SK-N-SH (cell line): Measurements from ENCODE around the gene C2CD4C. TPM values are rescaled to one million over a fixed set of nuclear protein-coding genes. Genes with fewer than 3 reads are reported as not detected.

ENCODE experiments used
- CTCF ChIA-PET: fragments of 300-600, 350-600 bp; formaldehyde crosslinking; extraction: SDS; loops from one replicate; lab custom pipeline; 2021; lab: Yijun Ruan, JAX
- POLR2A ChIA-PET: fragments of 350-600 bp; sonication (Branson Sonifier 250); formaldehyde crosslinking; extraction: SDS; loops from one replicate; lab custom pipeline; 2020; ENCODE audit warnings: antibody characterized with exemption, inconsistent platforms; lab: Yijun Ruan, JAX
- DNase-seq: peaks from one replicate; pipeline ENCODE4 v3.0.0; 2012
- H2AFZ ChIP-seq: fragments of 200-600 bp; sonication (generic); 2 replicates; pipeline ENCODE4 v1.8.1; 2016; ENCODE audit warnings: antibody characterized with exemption, mild to moderate bottlenecking, low read depth
- H3F3A ChIP-seq: fragments of 200-600 bp; sonication (generic); replicated peaks from 2 replicates; pipeline ENCODE3; 2016; ENCODE audit warnings: antibody characterized with exemption, mild to moderate bottlenecking; ENCODE audit not compliant: insufficient read depth
- H3K27ac ChIP-seq, 2 experiments: fragments of 200-500 bp in 1 of 2; fragments of 200-600 bp in 1 of 2; sonication (Bioruptor generic) in 1 of 2; sonication (generic), shearing (Covaris generic) in 1 of 2; 2 replicates each; pipeline versions ENCODE4 v1.5.1 to v1.6.1; 2014 to 2016; ENCODE audit warnings: low read depth in 2 of 2, inconsistent platforms in 1 of 2, low read length in 1 of 2, mild to moderate bottlenecking in 1 of 2, mixed read lengths in 1 of 2
- H3K27me3 ChIP-seq: fragments of 200-600 bp; sonication (generic), shearing (Covaris generic); 2 replicates; pipeline ENCODE4 v1.6.1; 2016; ENCODE audit warnings: mixed run types; ENCODE audit not compliant: insufficient read depth
- H3K36me3 ChIP-seq, 2 experiments: fragments of 200-500 bp in 1 of 2; fragments of 200-600 bp in 1 of 2; sonication (Bioruptor generic) in 1 of 2; sonication (generic) in 1 of 2; replicated peaks in 1 of 2; 2 replicates each; pipeline versions ENCODE3 to v1.5.1; 2014 to 2016; ENCODE audit warnings: low read length in 1 of 2, mild to moderate bottlenecking in 1 of 2; ENCODE audit not compliant: insufficient read depth in 2 of 2, control insufficient read depth in 1 of 2
- H3K4me1 ChIP-seq, 2 experiments: fragments of 200-500 bp in 1 of 2; fragments of 200-600 bp in 1 of 2; sonication (Bioruptor generic) in 1 of 2; sonication (generic), shearing (Covaris generic) in 1 of 2; 2 replicates each; pipeline versions ENCODE4 v1.5.1 to v1.6.1; 2014 to 2016; ENCODE audit warnings: low read depth in 1 of 2, low read length in 1 of 2, mixed run types in 1 of 2; ENCODE audit not compliant: insufficient read depth in 2 of 2, control insufficient read depth in 1 of 2
- H3K4me2 ChIP-seq: fragments of 200-600 bp; sonication (generic), shearing (Covaris generic); 2 replicates; pipeline ENCODE4 v1.6.1; 2017; ENCODE audit warnings: mixed run types
- H3K4me3 ChIP-seq, 2 experiments: fragments of 200-500 bp in 1 of 2; fragments of 200-600 bp in 1 of 2; sonication (Bioruptor generic) in 1 of 2; sonication (generic), shearing (Covaris generic) in 1 of 2; 2 replicates each; pipeline versions ENCODE4 v1.5.1 to v1.8.1; 2014 to 2016; ENCODE audit warnings: low read depth in 2 of 2, inconsistent platforms in 1 of 2, low read length in 1 of 2, mild to moderate bottlenecking in 1 of 2, mixed read lengths in 1 of 2, moderate library complexity in 1 of 2
- H3K79me2 ChIP-seq: fragments of 200-600 bp; sonication (generic); 2 replicates; pipeline ENCODE4 v1.8.1; 2017; ENCODE audit warnings: mild to moderate bottlenecking; ENCODE audit not compliant: insufficient read depth
- H3K9ac ChIP-seq: fragments of 200-600 bp; sonication (generic); 2 replicates; pipeline ENCODE4 v1.6.1; 2017; ENCODE audit warnings: mixed run types
- H3K9me2 ChIP-seq: fragments of 200-600 bp; sonication (generic); 2 replicates; pipeline ENCODE4 v1.6.1; 2017; ENCODE audit warnings: mixed run types
- H3K9me3 ChIP-seq: fragments of 200-600 bp; sonication (generic); 2 replicates; pipeline ENCODE4 v1.6.1; 2017; ENCODE audit warnings: mixed run types, mild to moderate bottlenecking, moderate library complexity
- H4K20me1 ChIP-seq: fragments of 200-600 bp; sonication (generic); 2 replicates; pipeline ENCODE4 v1.6.1; 2017; ENCODE audit warnings: mild to moderate bottlenecking, mixed run types; ENCODE audit not compliant: insufficient read depth
- CHD2 ChIP-seq: fragments of 150-350 bp; IDR thresholded peaks from 2 replicates; pipeline ENCODE4 v1.6.1; 2018; ENCODE audit warnings: low read length; ENCODE audit not compliant: partially characterized antibody
- ELF1 ChIP-seq: IDR thresholded peaks from 2 replicates; pipeline ENCODE4 v1.4.0; 2012
- EP300 ChIP-seq, 2 experiments: IDR thresholded peaks; 2 replicates each; pipeline versions ENCODE4 v1.4.0 to v1.6.1; 2012; ENCODE audit warnings: borderline replicate concordance in 1 of 2, low read depth in 1 of 2, low read length in 1 of 2
- FOXJ3 ChIP-seq: sonication (generic); formaldehyde crosslinking; IDR thresholded peaks from 2 replicates; pipeline ENCODE4 v1.5.1; 2020; ENCODE audit warnings: mild to moderate bottlenecking, missing genetic modification reagents
- FOXM1 ChIP-seq: IDR thresholded peaks from 2 replicates; pipeline ENCODE4 v1.4.0; 2012; ENCODE audit warnings: low read depth, mild to moderate bottlenecking
- GABPA ChIP-seq: IDR thresholded peaks from 2 replicates; pipeline ENCODE4 v1.4.0; 2012; ENCODE audit warnings: low read depth, mild to moderate bottlenecking
- MEF2A ChIP-seq: IDR thresholded peaks from 2 replicates; pipeline ENCODE4 v1.4.0; 2012; ENCODE audit warnings: low read depth, borderline replicate concordance
- NFIC ChIP-seq: IDR thresholded peaks from 2 replicates; pipeline ENCODE4 v1.4.0; 2012; ENCODE audit warnings: borderline replicate concordance
- NRF1 ChIP-seq: IDR thresholded peaks from 2 replicates; pipeline ENCODE4 v1.6.1; 2012; ENCODE audit warnings: low read depth, mild to moderate bottlenecking, low read length
- POLR2AphosphoS5 ChIP-seq: IDR thresholded peaks from 2 replicates; pipeline ENCODE4 v1.6.1; 2012; ENCODE audit warnings: low read depth, low read length
- RAD21 ChIP-seq: IDR thresholded peaks from 2 replicates; pipeline ENCODE4 v1.6.1; 2012; ENCODE audit warnings: mild to moderate bottlenecking, low read length
- RCOR1 ChIP-seq: fragments of 150-350 bp; IDR thresholded peaks from 2 replicates; pipeline ENCODE4 v1.6.1; 2017; ENCODE audit warnings: antibody characterized with exemption, low read length
- RFX5 ChIP-seq: IDR thresholded peaks from 2 replicates; pipeline ENCODE4 v1.6.1; 2012; ENCODE audit warnings: mild to moderate bottlenecking, improper control_type of control experiment, low read length
- YY1 ChIP-seq: IDR thresholded peaks from 2 replicates; pipeline ENCODE4 v1.4.0; 2012; ENCODE audit warnings: low read depth, mild to moderate bottlenecking
- WGBS: methylation state at CpG from one replicate; pipeline ENCODE4 v1.1.6; 2017; ENCODE audit warnings: low lambda C conversion rate; 5-methylcytosine and 5-hydroxymethylcytosine counted together
- polyA plus RNA-seq, 3 experiments: library from polyadenylated mRNA; depleted of rRNA; stranded (reverse); fragments of >200 nt; gene quantifications; 2 replicates each; pipeline ENCODE4 v1.2.3, GENCODE V29; 2012
- TF ChIP-seq, protein P1 (sequence below): fragments of 200-600 bp; sonication (generic); IDR thresholded peaks from 2 replicates; pipeline ENCODE4 v1.6.1; 2017; ENCODE audit warnings: antibody characterized with exemption, mild to moderate bottlenecking, moderate library complexity
- TF ChIP-seq, protein P2 (sequence below): IDR thresholded peaks from 2 replicates; pipeline ENCODE4; 2012

C2CD4C gene
- polyA plus RNA-seq, 1 of the 3 experiments (the other 2 are of a cell fraction) = 0.23 TPM

GRCh38 chr19:397941-398706, 10.8 kb downstream of the C2CD4C start:
- no peak overlapping the region for H3K4me3 ChIP-seq
- CTCF ChIA-PET = interaction anchor here (0.6 to 1.1 kb wide), 2 partner anchors 14 to 124 kb away, joined by 3 read pairs; no protein-coding TSS in a partner anchor
- no peak overlapping the region for H3K27ac ChIP-seq
- H2AFZ ChIP-seq = no peak overlapping the region
- H3K9ac ChIP-seq = no peak overlapping the region
- no peaks in the 10 kb centered on the region for H3K27me3 ChIP-seq
- TF ChIP-seq YY1 (no peak), EP300 (IDR thresholded peaks at IDR 0.05; ENCODE audit: borderline replicate concordance in 1 of 2, low read depth in 1 of 2, low read length in 1 of 2) (no peak)
- no peaks in the 10 kb centered on the region for H4K20me1 ChIP-seq
- POLR2A ChIA-PET = no interaction called here
- H3K4me1 ChIP-seq = peaks cover 0 to 5% of the 10 kb centered on the region in 2 experiments; a peak in 1 of 4 replicates
- H3K9me2 ChIP-seq = no peaks in the 10 kb centered on the region
- no peak for DNase-seq
- 72% methylated on average over 22 of the region's 31 CpGs for WGBS
- H3F3A ChIP-seq = peaks cover 18% of the 10 kb centered on the region
- no peaks in the 10 kb centered on the region for H3K79me2 ChIP-seq
- no peaks in the 10 kb centered on the region for H3K36me3 ChIP-seq
- no peaks in the 10 kb centered on the region; the same call in 1 of the 2 replicates for H3K9me3 ChIP-seq
- no peak overlapping the region for H3K4me2 ChIP-seq

- POLR2A ChIA-PET = no interaction called here
- Histone ChIP-seq H3K4me1 (peaks cover 0 to 2% of the 10 kb centered on the region in 2 experiments; a peak in 1 of 4 replicates), H3K79me2 (no peaks in the 10 kb centered on the region), H3K9ac (no peak overlapping the region), H3F3A (peaks cover 21% of the 10 kb centered on the region), H2AFZ (no peak overlapping the region), H3K9me2 (no peaks in the 10 kb centered on the region), H3K9me3 (no peaks in the 10 kb centered on the region; the same call in 1 of the 2 replicates), H3K27me3 (no peaks in the 10 kb centered on the region), H3K4me3 (no peak overlapping the region), H3K36me3 (no peaks in the 10 kb centered on the region), H3K4me2 (no peak overlapping the region), H3K27ac (no peak overlapping the region), H4K20me1 (no peaks in the 10 kb centered on the region)
- no peak for DNase-seq
- no peak for TF ChIP-seq YY1
- CTCF ChIA-PET = interaction anchor here (1.6 to 1.9 kb wide), 2 partner anchors 8 to 13 kb away, joined by 4 to 5 read pairs; no protein-coding TSS in a partner anchor
- WGBS = 52% methylated on average over 13 of the region's 18 CpGs
Measured at GRCh38 chr19:397321-397720, 11.6 kb downstream of the C2CD4C start.

DNA sequence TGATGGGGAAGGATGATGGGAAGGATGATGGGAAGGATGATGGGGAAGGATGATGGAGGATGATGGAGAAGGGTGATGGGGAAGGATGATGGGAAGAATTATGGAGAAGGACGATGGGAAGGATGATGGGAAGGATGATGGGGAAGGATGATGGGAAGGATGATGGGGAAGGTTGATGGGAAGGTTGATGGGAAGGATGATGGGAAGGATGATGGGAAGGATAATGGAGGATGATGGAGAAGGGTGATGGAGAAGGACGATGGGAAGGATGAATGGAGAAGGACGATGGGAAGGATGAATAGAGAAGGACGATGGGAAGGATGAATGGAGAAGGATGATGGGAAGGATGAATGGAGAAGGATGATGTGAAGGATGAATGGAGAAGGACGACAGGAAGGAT, 13.5 kb downstream of the C2CD4C start:
- peaks cover 0 to 2% of the 10 kb centered on the region in 2 experiments; a peak in 1 of 4 replicates for H3K4me1 ChIP-seq
- H3K9me3 ChIP-seq = no peaks in the 10 kb centered on the region; the same call in 1 of the 2 replicates
- POLR2A ChIA-PET = no interaction called here
- H3K27me3 ChIP-seq = no peaks in the 10 kb centered on the region
- H2AFZ ChIP-seq = no peak overlapping the region
- no peaks in the 10 kb centered on the region for H3K36me3 ChIP-seq
- no peak overlapping the region for H3K4me2 ChIP-seq
- TF ChIP-seq FOXJ3 (CRISPR knock-in tag) (no peak), RFX5 (no peak), RCOR1 (no peak), FOXM1 (no peak), MEF2A (no peak), RAD21 (no peak), EP300 (IDR thresholded peaks at IDR 0.05; ENCODE audit: borderline replicate concordance in 1 of 2, low read depth in 1 of 2, low read length in 1 of 2) (no peak), POLR2AphosphoS5 (no peak), NFIC (no peak), NRF1 (no peak), CHD2 (no peak), YY1 (no peak), GABPA (no peak), ELF1 (no peak)
- TF ChIP-seq, protein P1, sequence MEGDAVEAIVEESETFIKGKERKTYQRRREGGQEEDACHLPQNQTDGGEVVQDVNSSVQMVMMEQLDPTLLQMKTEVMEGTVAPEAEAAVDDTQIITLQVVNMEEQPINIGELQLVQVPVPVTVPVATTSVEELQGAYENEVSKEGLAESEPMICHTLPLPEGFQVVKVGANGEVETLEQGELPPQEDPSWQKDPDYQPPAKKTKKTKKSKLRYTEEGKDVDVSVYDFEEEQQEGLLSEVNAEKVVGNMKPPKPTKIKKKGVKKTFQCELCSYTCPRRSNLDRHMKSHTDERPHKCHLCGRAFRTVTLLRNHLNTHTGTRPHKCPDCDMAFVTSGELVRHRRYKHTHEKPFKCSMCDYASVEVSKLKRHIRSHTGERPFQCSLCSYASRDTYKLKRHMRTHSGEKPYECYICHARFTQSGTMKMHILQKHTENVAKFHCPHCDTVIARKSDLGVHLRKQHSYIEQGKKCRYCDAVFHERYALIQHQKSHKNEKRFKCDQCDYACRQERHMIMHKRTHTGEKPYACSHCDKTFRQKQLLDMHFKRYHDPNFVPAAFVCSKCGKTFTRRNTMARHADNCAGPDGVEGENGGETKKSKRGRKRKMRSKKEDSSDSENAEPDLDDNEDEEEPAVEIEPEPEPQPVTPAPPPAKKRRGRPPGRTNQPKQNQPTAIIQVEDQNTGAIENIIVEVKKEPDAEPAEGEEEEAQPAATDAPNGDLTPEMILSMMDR = no peak
- TF ChIP-seq, protein P2, sequence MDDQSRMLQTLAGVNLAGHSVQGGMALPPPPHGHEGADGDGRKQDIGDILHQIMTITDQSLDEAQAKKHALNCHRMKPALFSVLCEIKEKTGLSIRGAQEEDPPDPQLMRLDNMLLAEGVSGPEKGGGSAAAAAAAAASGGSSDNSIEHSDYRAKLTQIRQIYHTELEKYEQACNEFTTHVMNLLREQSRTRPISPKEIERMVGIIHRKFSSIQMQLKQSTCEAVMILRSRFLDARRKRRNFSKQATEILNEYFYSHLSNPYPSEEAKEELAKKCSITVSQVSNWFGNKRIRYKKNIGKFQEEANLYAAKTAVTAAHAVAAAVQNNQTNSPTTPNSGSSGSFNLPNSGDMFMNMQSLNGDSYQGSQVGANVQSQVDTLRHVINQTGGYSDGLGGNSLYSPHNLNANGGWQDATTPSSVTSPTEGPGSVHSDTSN = no peak
- CTCF ChIA-PET = no interaction called here
- H3K9me2 ChIP-seq = no peaks in the 10 kb centered on the region
- WGBS = 53% methylated on average over 5 of the region's 5 CpGs
- peaks cover 21% of the 10 kb centered on the region for H3F3A ChIP-seq
- H3K27ac ChIP-seq = no peak overlapping the region
- DNase-seq = no peak
- no peaks in the 10 kb centered on the region for H4K20me1 ChIP-seq
- H3K9ac ChIP-seq = no peak overlapping the region
- H3K4me3 ChIP-seq = no peak overlapping the region
- no peaks in the 10 kb centered on the region for H3K79me2 ChIP-seq
